Stomach (tissue), 9 donors: ENCODE data around the gene CD48. TPM values are rescaled to one million over a fixed set of nuclear protein-coding genes. Genes with fewer than 3 reads are reported as not detected.
"Not testable (repeated sequence)": the region's sequence is repeated elsewhere in the genome, so short reads cannot be mapped to it uniquely, and the experiment has no call there.

Experiments
- DNase-seq, 2 donors: peaks; one replicate each; pipeline versions ENCODE4 v3.0.0 to v3.0.0-alpha.2; 2013 to 2019
- H3K27ac ChIP-seq, 5 donors: fragments of 200-600 bp in 4 of 5; sonication (generic) in 4 of 5; one replicate each; pipeline ENCODE4 v1.5.1; 2013 to 2019; ENCODE audit warnings: mild to moderate bottlenecking in 1 of 5, moderate library complexity in 1 of 5
- H3K27me3 ChIP-seq, 3 donors: fragments of 200-600 bp; sonication (generic); one replicate each; pipeline ENCODE4 v1.5.1; 2017 to 2019; ENCODE audit warnings: mixed run types in 1 of 3
- H3K36me3 ChIP-seq, 4 donors: fragments of 200-600 bp; sonication (generic); 1 replicate in 3 of 4; 2 replicates in 1 of 4; pipeline ENCODE4 v1.5.1; 2016 to 2019
- H3K4me1 ChIP-seq, 4 donors: fragments of 200-600 bp; sonication (generic); one replicate each; pipeline ENCODE4 v1.5.1; 2016 to 2019
- H3K4me3 ChIP-seq, 4 donors: fragments of 200-600 bp; sonication (generic) in 3 of 4; one replicate each; pipeline ENCODE4 v1.5.1; 2016 to 2019; ENCODE audit warnings: mild to moderate bottlenecking in 1 of 4
- H3K9me3 ChIP-seq, 4 donors: fragments of 200-600 bp; sonication (generic); one replicate each; pipeline ENCODE4 v1.5.1; 2016 to 2019
- CTCF ChIP-seq, 7 experiments: fragments of 450-650 bp in 4 of 7; fragments of 200-600 bp in 3 of 7; sonication (generic) in 3 of 7; IDR thresholded peaks; one replicate each; pipeline ENCODE4 v1.5.1; 2016 to 2019; ENCODE audit warnings: antibody characterized with exemption in 7 of 7, control low read depth in 2 of 7, mild to moderate bottlenecking in 1 of 7
- EP300 ChIP-seq: sonication (generic); formaldehyde crosslinking; IDR thresholded peaks from one replicate; pipeline ENCODE4 v1.6.1; 2017; ENCODE audit warnings: antibody characterized with exemption
- POLR2A ChIP-seq, 4 donors: fragments of 450-650 bp; IDR thresholded peaks; one replicate each; pipeline ENCODE4 v1.6.1; 2016; ENCODE audit warnings: antibody characterized with exemption in 4 of 4, control low read depth in 2 of 4, mild to moderate bottlenecking in 1 of 4, moderate library complexity in 1 of 4
- POLR2AphosphoS5 ChIP-seq, 3 donors: sonication (generic); formaldehyde crosslinking; IDR thresholded peaks; one replicate each; pipeline ENCODE4 v1.6.1; 2016; ENCODE audit warnings: antibody characterized with exemption in 3 of 3
- whole genome bisulfite sequencing, 5 donors: extraction: QIAGEN DNeasy Blood & Tissue Kit in 3 of 5; methylation state at CpG; one replicate each; pipeline versions ENCODE4 v1.1.5 to v1.1.7; 2013 to 2018; 5-methylcytosine and 5-hydroxymethylcytosine counted together
- intact Hi-C: fragments of 100-400 bp; cut with DNase I; formaldehyde crosslinking; loops from one replicate; pipeline ENCODE4 v1.15.1; 2023; ENCODE audit warnings: low total_unique reads
- polyA plus RNA-seq, 3 donors: library from polyadenylated mRNA; stranded (reverse); fragments of 200-250 nt; gene quantifications; one replicate each; pipeline ENCODE4 v1.2.3, GENCODE V29; 2013
- total RNA-seq, 5 donors: library from RNA; depleted of rRNA; stranded (reverse); fragments of >200 nt; gene quantifications; one replicate each; pipeline versions ENCODE4 v1.1.0 to v1.2.3, GENCODE V29; 2014 to 2016
- donor health status: healthy with polysubstance abuse.
- donor health status: Bipolar disorder and iron deficiency.
- donor health status: healthy.

Gene CD48
- total and polyA plus RNA-seq, 8 donors = 0.58 to 23.7 (median 8.8) TPM; not detected in 2

DNA sequence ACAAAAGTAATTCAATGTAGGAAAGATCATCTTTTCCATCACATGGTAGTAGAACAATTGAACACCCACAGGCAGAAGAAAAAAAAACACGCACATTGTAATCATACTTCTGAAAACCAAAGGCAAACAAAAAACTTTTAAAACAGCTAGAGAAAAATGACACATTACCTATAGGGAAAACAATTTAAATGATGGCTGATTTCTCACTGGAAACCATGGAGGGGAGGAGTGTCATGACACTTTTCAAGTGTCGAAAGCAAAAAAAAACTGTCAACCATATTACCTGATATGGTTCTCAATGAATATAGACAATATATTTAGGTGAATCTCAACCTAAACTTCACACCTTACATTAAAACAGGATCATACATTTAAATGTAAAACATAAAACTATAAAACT is 26.6 kb upstream of the CD48 start:
- H3K4me3 ChIP-seq = no peak overlapping the region
- no peak for TF ChIP-seq CTCF (IDR thresholded peaks at IDR 0.05)
- TF ChIP-seq POLR2AphosphoS5 (IDR thresholded peaks at IDR 0.05) = no peak
- no peak for TF ChIP-seq EP300
- TF ChIP-seq POLR2A (IDR thresholded peaks at IDR 0.05) = no peak
- H3K9me3 ChIP-seq = peaks cover 0 to 13% (median 2%) of the 10 kb centered on the region in 4 donors
- WGBS, 5 donors = 68 to 89% (median 81%) methylated on average over 2 of the region's 2 CpGs
- intact Hi-C loops = no loop called here
- H3K4me1 ChIP-seq = no peaks in the 10 kb centered on the region
- H3K27ac ChIP-seq = no peak overlapping the region
- H3K36me3 ChIP-seq = no peaks in the 10 kb centered on the region
- H3K27me3 ChIP-seq = no peaks in the 10 kb centered on the region
- no peak for DNase-seq

- intact Hi-C loops = no loop called here
- no peak overlapping the region for H3K27ac ChIP-seq
- no peaks in the 10 kb centered on the region for H3K4me1 ChIP-seq
- no peaks in the 10 kb centered on the region for H3K27me3 ChIP-seq
- H3K36me3 ChIP-seq = no peaks in the 10 kb centered on the region
- no peak for DNase-seq
- H3K9me3 ChIP-seq = peaks cover 0 to 13% (median 2%) of the 10 kb centered on the region in 4 donors
- H3K4me3 ChIP-seq = no peak overlapping the region
- TF ChIP-seq POLR2A (IDR thresholded peaks at IDR 0.05) (no peak), POLR2AphosphoS5 (IDR thresholded peaks at IDR 0.05) (no peak), EP300 (no peak), CTCF (IDR thresholded peaks at IDR 0.05) (no peak)
These were observed 22.7 kb upstream of the CD48 start for GRCh38 chr1:160734301-160734700.

GRCh38 chr1:160733898-160734297 is 22.3 kb upstream of the CD48 start:
- Histone ChIP-seq H3K4me3 (no peak overlapping the region), H3K27me3 (no peaks in the 10 kb centered on the region), H3K4me1 (no peaks in the 10 kb centered on the region), H3K9me3 (peaks cover 0 to 13% (median 2%) of the 10 kb centered on the region in 4 donors), H3K36me3 (no peaks in the 10 kb centered on the region), H3K27ac (no peak overlapping the region)
- TF ChIP-seq POLR2A (IDR thresholded peaks at IDR 0.05) = no peak
- TF ChIP-seq CTCF (IDR thresholded peaks at IDR 0.05) = no peak
- TF ChIP-seq EP300 = no peak
- no peak for TF ChIP-seq POLR2AphosphoS5 (IDR thresholded peaks at IDR 0.05)
- DNase-seq = no peak
- intact Hi-C loops = no loop called here

DNA sequence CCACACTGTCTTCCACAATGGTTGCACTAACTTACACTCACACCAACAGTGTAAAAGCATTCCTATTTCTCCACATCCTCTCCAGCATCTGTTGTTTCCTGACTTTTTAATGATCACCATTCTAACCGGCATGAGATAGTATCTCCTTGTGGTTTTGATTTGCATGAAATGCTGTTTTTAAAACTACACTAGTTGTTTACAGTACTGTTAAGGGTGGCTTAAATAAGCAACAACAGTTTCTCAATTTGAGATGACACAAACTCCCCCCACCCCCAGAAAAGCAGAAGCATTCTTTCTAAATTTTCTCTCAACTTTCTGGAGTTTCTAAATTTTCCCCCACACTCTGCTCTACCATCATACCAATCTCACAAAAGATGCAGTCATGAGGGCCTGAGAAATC is 20.4 kb upstream of the CD48 start:
- Histone ChIP-seq H3K36me3 (no peaks in the 10 kb centered on the region), H3K27ac (no peak overlapping the region), H3K27me3 (no peaks in the 10 kb centered on the region), H3K4me1 (peaks cover 0 to 4% (median 0%) of the 10 kb centered on the region in 4 donors), H3K9me3 (peaks cover 0 to 7% (median under 1%) of the 10 kb centered on the region in 4 donors), H3K4me3 (no peak overlapping the region)
- no peak for DNase-seq
- WGBS, 5 donors = 71 to 82% (median 74%) methylated on average over 1 of the region's 1 CpG
- intact Hi-C loops = no loop called here
- TF ChIP-seq EP300 (no peak), CTCF (IDR thresholded peaks at IDR 0.05) (no peak), POLR2AphosphoS5 (IDR thresholded peaks at IDR 0.05) (no peak), POLR2A (IDR thresholded peaks at IDR 0.05) (no peak)

DNA sequence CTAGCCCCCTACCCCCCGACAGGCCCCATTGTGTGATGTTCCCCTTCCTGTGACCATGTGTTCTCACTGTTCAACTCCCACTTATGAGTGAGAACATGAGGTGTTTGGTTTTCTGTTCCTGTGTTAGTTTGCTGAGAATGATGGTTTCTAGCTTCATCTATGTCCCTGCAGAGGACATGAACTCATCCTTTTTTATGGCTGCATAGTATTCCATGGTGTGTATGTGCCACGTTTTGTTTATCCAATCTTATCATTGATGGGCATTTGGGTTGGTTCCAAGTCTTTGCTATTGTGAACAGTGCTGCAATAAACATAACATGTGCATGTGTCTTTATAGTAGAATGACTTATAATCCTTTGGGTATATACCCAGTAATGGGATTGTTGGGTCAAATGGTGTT is 19.9 kb upstream of the CD48 start:
- WGBS, 5 donors = 67 to 87% (median 84%) methylated on average over 2 of the region's 2 CpGs
- H3K36me3 ChIP-seq, intact Hi-C loops: not testable (repeated sequence)

More for the DNA sequence above, 19.9 kb upstream of the CD48 start:
- H3K4me1 ChIP-seq, H3K4me3 ChIP-seq, H3K27ac ChIP-seq, H3K27me3 ChIP-seq, H3K9me3 ChIP-seq, DNase-seq: not testable (repeated sequence)
